Liver (tissue), 9 donors: ENCODE results near the gene TLR5. TPM values are rescaled to one million over a fixed set of nuclear protein-coding genes. Genes with fewer than 3 reads are reported as not detected.
A peak's percentile ranks its signal among the peaks of the same experiment; 100 is the strongest.

ENCODE experiments used
- DNase-seq: peaks from one replicate; pipeline ENCODE4 v3.0.0-alpha.2; 2017; ENCODE audit warnings: low spot score
- H3K27ac ChIP-seq, 2 donors: one replicate each; pipeline ENCODE4 v1.7.0; 2013; ENCODE audit warnings: inconsistent platforms in 2 of 2, low read length in 2 of 2, control low read depth in 1 of 2, low read depth in 1 of 2, mild to moderate bottlenecking in 1 of 2
- H3K27me3 ChIP-seq, 4 donors: one replicate each; pipeline versions ENCODE4 v1.6.1 to v1.7.0; 2013; ENCODE audit warnings: low read length in 3 of 4, inconsistent platforms in 1 of 4, mild to moderate bottlenecking in 1 of 4, moderate library complexity in 1 of 4; ENCODE audit not compliant: control insufficient read depth in 4 of 4, insufficient read depth in 4 of 4
- H3K36me3 ChIP-seq, 4 donors: one replicate each; pipeline versions ENCODE4 v1.6.1 to v1.7.0; 2013; ENCODE audit warnings: low read length in 3 of 4, mild to moderate bottlenecking in 3 of 4, low read depth in 1 of 4, moderate library complexity in 1 of 4; ENCODE audit not compliant: control insufficient read depth in 4 of 4, insufficient read depth in 3 of 4
- H3K4me1 ChIP-seq, 4 donors: one replicate each; pipeline versions ENCODE4 v1.6.1 to v1.7.0; 2013; ENCODE audit warnings: low read length in 3 of 4, mild to moderate bottlenecking in 3 of 4, moderate library complexity in 1 of 4; ENCODE audit not compliant: control insufficient read depth in 4 of 4, insufficient read depth in 4 of 4
- H3K4me3 ChIP-seq, 3 donors: one replicate each; pipeline versions ENCODE4 v1.6.1 to v1.7.0; 2013; ENCODE audit warnings: low read length in 3 of 3, control low read depth in 1 of 3, low read depth in 1 of 3, mild to moderate bottlenecking in 1 of 3
- H3K9ac ChIP-seq, 2 donors: one replicate each; pipeline ENCODE4 v1.7.0; 2013; ENCODE audit warnings: low read length in 2 of 2, mild to moderate bottlenecking in 2 of 2, moderate library complexity in 2 of 2, control low read depth in 1 of 2, low read depth in 1 of 2
- H3K9me3 ChIP-seq, 4 donors: one replicate each; pipeline versions ENCODE4 v1.6.1 to v1.7.0; 2013; ENCODE audit warnings: low read length in 3 of 4; ENCODE audit not compliant: control insufficient read depth in 4 of 4
- CTCF ChIP-seq: fragments of 150-350 bp; IDR thresholded peaks from 2 replicates; pipeline ENCODE4 v1.5.1; 2017; ENCODE audit warnings: improper control_type of control experiment, low read depth, low read length; ENCODE audit not compliant: missing input control
- EGR1 ChIP-seq, 2 donors: IDR thresholded peaks; 2 replicates each; pipeline ENCODE4 v1.6.1; 2016 to 2018; ENCODE audit warnings: antibody characterized with exemption in 2 of 2, low read depth in 2 of 2
- FOXA1 ChIP-seq: IDR thresholded peaks from 2 replicates; pipeline ENCODE4 v1.6.1; 2016; ENCODE audit warnings: antibody characterized with exemption
- FOXA2 ChIP-seq: IDR thresholded peaks from 2 replicates; pipeline ENCODE4 v1.6.1; 2016; ENCODE audit warnings: antibody characterized with exemption
- HNF4A ChIP-seq, 2 donors: conservative IDR thresholded peaks; 2 replicates each; pipeline ENCODE4 v1.6.1; 2016; ENCODE audit warnings: antibody characterized with exemption in 2 of 2, mild to moderate bottlenecking in 2 of 2
- HNF4G ChIP-seq: IDR thresholded peaks from 2 replicates; pipeline ENCODE4 v1.6.1; 2016; ENCODE audit warnings: antibody characterized with exemption
- JUND ChIP-seq, 2 donors: IDR thresholded peaks; 2 replicates each; pipeline ENCODE4 v1.6.1; 2016; ENCODE audit warnings: antibody characterized with exemption in 2 of 2
- RAD21 ChIP-seq, 2 donors: IDR thresholded peaks; 2 replicates each; pipeline ENCODE4 v1.6.1; 2016; ENCODE audit warnings: antibody characterized with exemption in 2 of 2, mild to moderate bottlenecking in 2 of 2
- REST ChIP-seq: IDR thresholded peaks from 2 replicates; pipeline ENCODE4 v1.6.1; 2016; ENCODE audit warnings: antibody characterized with exemption, mild to moderate bottlenecking
- YY1 ChIP-seq: IDR thresholded peaks from 2 replicates; pipeline ENCODE4 v1.6.1; 2016; ENCODE audit warnings: antibody characterized with exemption, mild to moderate bottlenecking
- WGBS: extraction: QIAGEN DNeasy Blood & Tissue Kit; methylation state at CpG from one replicate; pipeline ENCODE4 v1.1.7; 2013; 5-methylcytosine and 5-hydroxymethylcytosine counted together
- polyA plus RNA-seq, 2 donors: library from polyadenylated mRNA; stranded (reverse) in 1 of 2; unstranded in 1 of 2; fragments of 200-250 nt in 1 of 2; fragments of >200 nt in 1 of 2; fragmentation: Nextera tagmentation in 1 of 2; extraction: Ambion mirVana in 1 of 2; gene quantifications; one replicate each; pipeline versions ENCODE4 v1.2.1 to v1.2.3, GENCODE V29; 2013 to 2015
- total RNA-seq, 2 donors: library from RNA; depleted of rRNA; stranded (reverse); fragments of >200 nt; gene quantifications; one replicate each; pipeline ENCODE4 v1.2.3, GENCODE V29; 2014
- TF ChIP-seq, protein P1 (sequence below): IDR thresholded peaks from 2 replicates; pipeline ENCODE4 v1.6.1; 2016; ENCODE audit warnings: antibody characterized with exemption
- TF ChIP-seq, protein P2 (sequence below): IDR thresholded peaks from 2 replicates; pipeline ENCODE4 v1.6.1; 2016; ENCODE audit warnings: antibody characterized with exemption
- donor health status: healthy.
- donor health status: healthy.
- donor health status: healthy.
- donor health status: healthy.
- donor health status: healthy.

The TLR5 gene
- total and polyA plus RNA-seq, 4 donors = 0.93 to 2.4 (median 1.5) TPM

DNA sequence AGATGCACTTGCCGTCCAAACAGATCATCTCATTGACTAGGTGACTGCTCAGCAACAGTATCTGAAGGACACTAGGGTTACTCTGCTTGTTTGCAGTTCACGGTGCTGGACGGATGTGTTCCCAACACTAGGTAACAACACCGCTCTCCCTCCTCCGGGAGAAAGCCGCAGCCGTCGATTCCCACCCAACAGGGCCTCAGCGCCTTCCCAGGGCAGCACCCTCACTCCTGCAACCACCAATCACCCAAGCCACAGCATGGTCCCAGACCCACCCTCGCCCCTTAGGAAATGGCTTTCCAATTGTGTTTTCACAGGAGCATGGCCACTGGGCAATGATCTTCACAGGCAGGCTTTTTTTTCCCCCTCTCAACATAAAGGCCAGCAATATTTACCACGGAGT is 779 bp downstream of the TLR5 start:
- peak; percentile 35 for DNase-seq
- Histone ChIP-seq H3K4me1 (peaks cover 3 to 15% (median 7%) of the 10 kb centered on the region in 4 donors), H3K9ac (no peak overlapping the region), H3K4me3 (no peak overlapping the region), H3K36me3 (no peaks in the 10 kb centered on the region), H3K27me3 (no peaks in the 10 kb centered on the region), H3K9me3 (no peaks in the 10 kb centered on the region), H3K27ac (no peak overlapping the region)
- TF ChIP-seq EGR1 (IDR thresholded peaks at IDR 0.05; ENCODE audit: low read depth in 2 of 2) (no peak), REST (no peak), FOXA1 (no peak), YY1 (no peak), HNF4A (conservative IDR thresholded peaks at IDR 0.05) (no peak), JUND (IDR thresholded peaks at IDR 0.05) (no peak), FOXA2 (no peak)
- TF ChIP-seq, protein P1, sequence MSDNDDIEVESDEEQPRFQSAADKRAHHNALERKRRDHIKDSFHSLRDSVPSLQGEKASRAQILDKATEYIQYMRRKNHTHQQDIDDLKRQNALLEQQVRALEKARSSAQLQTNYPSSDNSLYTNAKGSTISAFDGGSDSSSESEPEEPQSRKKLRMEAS = no peak
- WGBS = 73% methylated on average over 11 of the region's 11 CpGs

- no peak for TF ChIP-seq REST
- TF ChIP-seq RAD21 (IDR thresholded peaks at IDR 0.05) = no peak
- TF ChIP-seq HNF4G = no peak
- TF ChIP-seq CTCF = no peak
- TF ChIP-seq FOXA2 = no peak
- TF ChIP-seq YY1 = no peak
- TF ChIP-seq, protein P2, sequence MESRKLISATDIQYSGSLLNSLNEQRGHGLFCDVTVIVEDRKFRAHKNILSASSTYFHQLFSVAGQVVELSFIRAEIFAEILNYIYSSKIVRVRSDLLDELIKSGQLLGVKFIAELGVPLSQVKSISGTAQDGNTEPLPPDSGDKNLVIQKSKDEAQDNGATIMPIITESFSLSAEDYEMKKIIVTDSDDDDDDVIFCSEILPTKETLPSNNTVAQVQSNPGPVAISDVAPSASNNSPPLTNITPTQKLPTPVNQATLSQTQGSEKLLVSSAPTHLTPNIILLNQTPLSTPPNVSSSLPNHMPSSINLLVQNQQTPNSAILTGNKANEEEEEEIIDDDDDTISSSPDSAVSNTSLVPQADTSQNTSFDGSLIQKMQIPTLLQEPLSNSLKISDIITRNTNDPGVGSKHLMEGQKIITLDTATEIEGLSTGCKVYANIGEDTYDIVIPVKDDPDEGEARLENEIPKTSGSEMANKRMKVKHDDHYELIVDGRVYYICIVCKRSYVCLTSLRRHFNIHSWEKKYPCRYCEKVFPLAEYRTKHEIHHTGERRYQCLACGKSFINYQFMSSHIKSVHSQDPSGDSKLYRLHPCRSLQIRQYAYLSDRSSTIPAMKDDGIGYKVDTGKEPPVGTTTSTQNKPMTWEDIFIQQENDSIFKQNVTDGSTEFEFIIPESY = no peak
- H3K27me3 ChIP-seq = no peaks in the 10 kb centered on the region
- H3K9ac ChIP-seq = no peak overlapping the region
- no peaks in the 10 kb centered on the region for H3K36me3 ChIP-seq
- H3K4me1 ChIP-seq = peaks cover 6 to 19% (median 10%) of the 10 kb centered on the region in 4 donors
- DNase-seq = no peak
- H3K9me3 ChIP-seq = no peaks in the 10 kb centered on the region
- H3K27ac ChIP-seq = no peak overlapping the region
- no peak overlapping the region for H3K4me3 ChIP-seq
- WGBS = 80% methylated on average over 10 of the region's 10 CpGs
Observed at GRCh38 chr1:223140611-223141405, 2.2 kb downstream of the TLR5 start.
